GM12878 (cell line): ENCODE results near the gene SLTM. TPM values are rescaled to one million over a fixed set of nuclear protein-coding genes. Genes with fewer than 3 reads are reported as not detected.

Source experiments
- ATAC-seq: fragments of 200-7000 bp; cut with Tn5 transposase; 3 replicates; pipeline ENCODE4 v1.9.1; 2020; ENCODE audit warnings: mild to moderate bottlenecking, moderate library complexity
- BruUV-seq: library from RNA; stranded (reverse); fragments of 400-500 nt; replicated peaks from 2 replicates; lab custom pipeline; 2021; lab: Mats Ljungman, UMichigan
- CTCF ChIA-PET: fragments of 300-600 bp; sonication (Branson Sonifier 250); formaldehyde crosslinking; extraction: SDS; loops from one replicate; lab custom pipeline; 2021; ENCODE audit warnings: inconsistent platforms; lab: Yijun Ruan, JAX
- POLR2A ChIA-PET: fragments of 350-600 bp; formaldehyde crosslinking; extraction: SDS; loops from one replicate; lab custom pipeline; 2021; ENCODE audit warnings: inconsistent platforms; lab: Charles Lee
- RAD21 ChIA-PET: fragments of 300-600 bp; sonication (Branson Sonifier 250); formaldehyde crosslinking; loops from one replicate; lab custom pipeline; 2023; ENCODE audit warnings: antibody characterized with exemption; ENCODE audit not compliant: unreplicated experiment; lab: Charles Lee
- SMC1A ChIA-PET: fragments of 300-600 bp; sonication (Branson Sonifier 250); formaldehyde crosslinking; loops from one replicate; lab custom pipeline; 2023; ENCODE audit not compliant: unreplicated experiment, uncharacterized antibody; lab: Charles Lee
- DNase-seq: peaks from one replicate; pipeline ENCODE4 v3.0.0-alpha.2; 2011; ENCODE audit warnings: low read depth, low spot score
- FAIRE-seq: peaks from 3 replicates; lab custom pipeline; 2011; peaks lifted over from hg19 to GRCh38; lab: Jason Lieb, UNC
- H2AFZ ChIP-seq: 2 replicates; pipeline ENCODE4 v1.6.0; 2011; ENCODE audit warnings: low read depth, low read length, control low read depth; ENCODE audit not compliant: control insufficient read depth
- H3K27ac ChIP-seq: 2 replicates; pipeline ENCODE4 v1.5.1; 2011; ENCODE audit warnings: control low read depth; ENCODE audit not compliant: control insufficient read depth, insufficient read depth
- H3K27me3 ChIP-seq, 2 experiments: replicated peaks in 1 of 2; 2 replicates each; pipeline versions ENCODE4 v1.6.0 to v1.6.1; 2011; ENCODE audit warnings: low read length in 1 of 2; ENCODE audit not compliant: control insufficient read depth in 2 of 2, insufficient read depth in 2 of 2
- H3K36me3 ChIP-seq, 2 experiments: 2 replicates each; pipeline ENCODE4 v1.5.1; 2011; ENCODE audit warnings: low read length in 1 of 2; ENCODE audit not compliant: control insufficient read depth in 2 of 2, insufficient read depth in 2 of 2
- H3K4me1 ChIP-seq: 2 replicates; pipeline ENCODE4 v1.6.1; 2011; ENCODE audit warnings: mild to moderate bottlenecking, low read length, moderate library complexity, mixed read lengths; ENCODE audit not compliant: control insufficient read depth, insufficient read depth
- H3K4me2 ChIP-seq: 2 replicates; pipeline ENCODE4 v1.6.0; 2011; ENCODE audit warnings: control low read depth; ENCODE audit not compliant: control insufficient read depth, insufficient read depth
- H3K4me3 ChIP-seq: fragments of 200-600 bp; sonication (generic); 2 replicates; pipeline ENCODE4 v1.5.1; 2016
- H3K79me2 ChIP-seq: 2 replicates; pipeline ENCODE4 v1.6.0; 2011; ENCODE audit warnings: low read length; ENCODE audit not compliant: control insufficient read depth, insufficient read depth
- H3K9ac ChIP-seq: 2 replicates; pipeline ENCODE4 v1.8.0; 2011; ENCODE audit warnings: low read length, control low read depth, mixed read lengths; ENCODE audit not compliant: control insufficient read depth, insufficient read depth
- H3K9me3 ChIP-seq: replicated peaks from 3 replicates; pipeline ENCODE4 v1.5.1; 2011; ENCODE audit warnings: mild to moderate bottlenecking, low read length; ENCODE audit not compliant: control insufficient read depth, insufficient read depth
- H4K20me1 ChIP-seq: 2 replicates; pipeline ENCODE4 v1.6.0; 2011; ENCODE audit not compliant: control insufficient read depth, insufficient read depth
- BMI1 ChIP-seq: fragments of 450-650 bp; IDR thresholded peaks from 2 replicates; pipeline ENCODE4 v1.6.1; 2016; ENCODE audit warnings: mild to moderate bottlenecking, moderate library complexity, borderline replicate concordance
- CREM ChIP-seq: IDR thresholded peaks from 2 replicates; pipeline ENCODE4 v1.6.1; 2014; ENCODE audit warnings: antibody characterized with exemption, low read depth
- CTCF ChIP-seq, 3 experiments: IDR thresholded peaks in 2 of 3; conservative IDR thresholded peaks in 1 of 3; 2 replicates each; pipeline ENCODE4 v1.5.1; 2011; ENCODE audit warnings: low read depth in 3 of 3, low read length in 3 of 3, mild to moderate bottlenecking in 3 of 3, control low read depth in 2 of 3, moderate library complexity in 2 of 3, inconsistent platforms in 1 of 3, mixed read lengths in 1 of 3; ENCODE audit not compliant: control insufficient read depth in 2 of 3, insufficient read depth in 1 of 3; ENCODE audit errors: extremely low read depth in 1 of 3
- E2F4 ChIP-seq: IDR thresholded peaks from 2 replicates; pipeline ENCODE4 v1.6.1; 2012; ENCODE audit warnings: low read depth, low read length, improper control_type of control experiment
- EP300 ChIP-seq, 2 experiments: fragments of 150-350 bp in 1 of 2; IDR thresholded peaks; 2 replicates each; pipeline ENCODE4 v1.6.1; 2011 to 2012; ENCODE audit warnings: low read depth in 2 of 2, low read length in 2 of 2, borderline replicate concordance in 1 of 2, improper control_type of control experiment in 1 of 2, inconsistent platforms in 1 of 2; ENCODE audit not compliant: control insufficient read depth in 1 of 2
- EZH2 ChIP-seq: IDR thresholded peaks from 2 replicates; pipeline ENCODE4 v1.6.1; 2012; ENCODE audit warnings: low read depth, mild to moderate bottlenecking, control low read depth, inconsistent platforms, low read length, borderline replicate concordance; ENCODE audit not compliant: control insufficient read depth
- JUND ChIP-seq: IDR thresholded peaks from 2 replicates; pipeline ENCODE4 v1.6.1; 2012; ENCODE audit warnings: low read depth, mild to moderate bottlenecking, low read length, improper control_type of control experiment, moderate library complexity
- LARP7 ChIP-seq: fragments of 450-650 bp; IDR thresholded peaks from 2 replicates; pipeline ENCODE4 v1.6.1; 2017; ENCODE audit warnings: mild to moderate bottlenecking
- MXI1 ChIP-seq: fragments of 150-350 bp; IDR thresholded peaks from 2 replicates; pipeline ENCODE4 v1.6.1; 2011; ENCODE audit warnings: low read depth, mild to moderate bottlenecking, inconsistent platforms, low read length, improper control_type of control experiment
- NFYA ChIP-seq: IDR thresholded peaks from 2 replicates; pipeline ENCODE4 v1.6.1; 2011; ENCODE audit warnings: low read depth, mild to moderate bottlenecking, low read length, improper control_type of control experiment, borderline replicate concordance
- PAX5 ChIP-seq: IDR thresholded peaks from 2 replicates; pipeline ENCODE4 v1.6.1; 2011; ENCODE audit warnings: low read depth, low read length, borderline replicate concordance
- RCOR1 ChIP-seq: conservative IDR thresholded peaks from 2 replicates; pipeline ENCODE4 v1.6.1; 2012; ENCODE audit warnings: low read depth, low read length, improper control_type of control experiment
- RELA ChIP-seq: fragments of 450-650 bp; IDR thresholded peaks from 2 replicates; pipeline ENCODE4 v1.8.0; 2014; ENCODE audit warnings: borderline replicate concordance; ENCODE audit not compliant: partially characterized antibody
- SMAD1 ChIP-seq: fragments of 450-650 bp; IDR thresholded peaks from 2 replicates; pipeline ENCODE4 v1.6.1; 2018; ENCODE audit warnings: mild to moderate bottlenecking, low read depth; ENCODE audit not compliant: partially characterized antibody
- SMAD5 ChIP-seq: IDR thresholded peaks from 2 replicates; pipeline ENCODE4 v1.6.1; 2016; ENCODE audit warnings: antibody characterized with exemption, low read depth
- TAF1 ChIP-seq: IDR thresholded peaks from 2 replicates; pipeline ENCODE4 v1.6.1; 2011; ENCODE audit warnings: mild to moderate bottlenecking, low read depth, low read length, borderline replicate concordance
- TCF7 ChIP-seq: IDR thresholded peaks from 2 replicates; pipeline ENCODE4 v1.6.1; 2014; ENCODE audit warnings: antibody characterized with exemption, borderline replicate concordance
- USF1 ChIP-seq: IDR thresholded peaks from 2 replicates; pipeline ENCODE4 v1.6.1; 2011; ENCODE audit warnings: borderline replicate concordance, low read depth, mild to moderate bottlenecking, moderate library complexity, mixed read lengths, low read length; ENCODE audit not compliant: insufficient read depth; ENCODE audit errors: extremely low read length
- YBX1 ChIP-seq: fragments of 450-650 bp; IDR thresholded peaks from 2 replicates; pipeline ENCODE4 v1.6.1; 2016; ENCODE audit warnings: antibody characterized with exemption
- ZNF217 ChIP-seq: fragments of 450-650 bp; IDR thresholded peaks from 2 replicates; pipeline ENCODE4 v1.6.1; 2017; ENCODE audit warnings: antibody characterized with exemption, mild to moderate bottlenecking
- WGBS: methylation state at CpG from one replicate; pipeline ENCODE4 v1.1.6; 2016; ENCODE audit warnings: low lambda C conversion rate; ENCODE audit not compliant: insufficient replicate concordance, insufficient coverage; ENCODE audit errors: missing lambda C conversion rate; 5-methylcytosine and 5-hydroxymethylcytosine counted together
- in situ Hi-C: fragments of 300-500 bp; cut with MboI; formaldehyde crosslinking; loops from 9 replicates; pipeline ENCODE4 v1.14.3; 2018; ENCODE audit warnings: mixed read lengths
- intact Hi-C: fragments of 100-400 bp; cut with micrococcal nuclease; formaldehyde crosslinking; loops from one replicate; pipeline ENCODE4 v1.14.2; 2022; ENCODE audit not compliant: unreplicated experiment
- polyA plus RNA-seq, 11 experiments: library from polyadenylated mRNA; depleted of rRNA in 4 of 11; unstranded in 6 of 11; stranded (reverse) in 5 of 11; fragments of >200 nt; fragmentation: Nextera tagmentation in 4 of 11; fragmentation: Illumina TruSeq in 1 of 11; extraction: Ambion mirVana in 4 of 11; extraction: Trizol in 1 of 11; gene quantifications; 1 replicate in 1 of 11; 2 replicates in 10 of 11; pipeline versions ENCODE4 v1.2.1 to v1.2.3, GENCODE V29; 2011 to 2016; ENCODE audit warnings: inconsistent platforms in 2 of 11, missing spikeins in 2 of 11, low read depth in 1 of 11
- total RNA-seq, 4 experiments: library from RNA; depleted of rRNA in 3 of 4; stranded (reverse); fragments of >200 nt in 3 of 4; fragmentation: Illumina TruSeq in 1 of 4; extraction: Trizol in 1 of 4; gene quantifications; 2 replicates each; pipeline versions ENCODE4 v1.2.1 to v1.2.3, GENCODE V29; 2013 to 2021

Gene SLTM
- total and polyA plus RNA-seq, 10 of the 15 experiments (the other 5 are each of a cell fraction or from before 2014, with no cell fraction given): 50.5 to 152 (median 90.9) TPM

GRCh38 chr15:58854593-58854992, 78.9 kb downstream of the SLTM start (continued):
- TF ChIP-seq SMAD5: no peak
- no peak for TF ChIP-seq SMAD1
- no peak for TF ChIP-seq EZH2
- no peak for TF ChIP-seq PAX5
- TF ChIP-seq EP300 (IDR thresholded peaks at IDR 0.05; ENCODE audit: borderline replicate concordance in 1 of 2, control insufficient read depth in 1 of 2, low read depth in 2 of 2, low read length in 2 of 2): no peak
- TF ChIP-seq NFYA: no peak
- TF ChIP-seq JUND: no peak

GRCh38 chr15:58852347-58852746, 81.1 kb downstream of the SLTM start:
- WGBS: 68% methylated on average over 5 of the region's 5 CpGs
- FAIRE-seq: no peak
- no peak for ATAC-seq
- H2AFZ ChIP-seq: no peak overlapping the region
- ChIA-PET POLR2A (interaction anchor here (0.6 kb wide), 1 partner anchor 255 kb away, joined by 3 read pairs; no protein-coding TSS in a partner anchor), SMC1A (no interaction called here), RAD21 (no interaction called here), CTCF (interaction anchor here (2.4 kb wide), 1 partner anchor 13 kb away, joined by 10 read pairs; no protein-coding TSS in a partner anchor)
- H3K9me3 ChIP-seq: no peaks in the 10 kb centered on the region
- no peaks in the 10 kb centered on the region for H4K20me1 ChIP-seq
- no TSS peak for BruUV-seq
- intact Hi-C loops (no loop called here), in situ Hi-C loops (no loop called here)
- DNase-seq: no peak
- H3K36me3 ChIP-seq: peaks cover 0 to 4% of the 10 kb centered on the region in 2 experiments; a peak in 1 of 4 replicates
- H3K9ac ChIP-seq: no peak overlapping the region
- H3K27me3 ChIP-seq: no peaks in the 10 kb centered on the region
- no peaks in the 10 kb centered on the region for H3K4me1 ChIP-seq
- no peaks in the 10 kb centered on the region for H3K79me2 ChIP-seq
- H3K4me2 ChIP-seq: no peak overlapping the region
- H3K4me3 ChIP-seq: no peak overlapping the region
- H3K27ac ChIP-seq: no peak overlapping the region
- no peak for TF ChIP-seq E2F4
- TF ChIP-seq BMI1: no peak
- no peak for TF ChIP-seq RELA
- TF ChIP-seq TAF1: no peak
- no peak for TF ChIP-seq YBX1
- no peak for TF ChIP-seq MXI1
- TF ChIP-seq RCOR1: no peak
- no peak for TF ChIP-seq LARP7
- TF ChIP-seq USF1: no peak
- TF ChIP-seq ZNF217: no peak
- no peak for TF ChIP-seq EZH2
- TF ChIP-seq CTCF (IDR thresholded peaks at IDR 0.05 in 2 of 3, conservative IDR thresholded peaks at IDR 0.05 in 1 of 3; ENCODE audit: control insufficient read depth in 2 of 3, extremely low read depth in 1 of 3, insufficient read depth in 1 of 3, low read depth in 3 of 3, low read length in 3 of 3): no peak
- TF ChIP-seq CREM: no peak
- no peak for TF ChIP-seq TCF7
